AG04449 (cell line): ENCODE results near the gene RNF114.
A peak's percentile ranks its signal among the peaks of the same experiment; 100 is the strongest.
"Not testable (repeated sequence)": the region's sequence is repeated elsewhere in the genome, so short reads cannot be mapped to it uniquely, and the experiment has no call there.

Source experiments
- CTCF ChIA-PET: fragments of 350-600 bp; formaldehyde crosslinking; extraction: SDS; loops from one replicate; lab custom pipeline; 2021; ENCODE audit warnings: antibody characterized with exemption; lab: Yijun Ruan, JAX
- POLR2A ChIA-PET: fragments of 400-600, 350-600 bp; formaldehyde crosslinking; extraction: SDS; loops from one replicate; lab custom pipeline; 2020; ENCODE audit warnings: antibody characterized with exemption, inconsistent platforms; lab: Yijun Ruan, JAX
- DNase-seq: peaks from one replicate; pipeline ENCODE4 v3.0.0-alpha.2; 2010; ENCODE audit warnings: low read depth, low spot score
- H3K4me3 ChIP-seq: 2 replicates; pipeline ENCODE4 v1.5.1; 2011; ENCODE audit warnings: low read depth, mild to moderate bottlenecking, control low read depth, low read length
- CTCF ChIP-seq: IDR thresholded peaks from one replicate; pipeline ENCODE4 v1.5.1; 2011; ENCODE audit warnings: mild to moderate bottlenecking, moderate library complexity, low read length, control low read depth, inconsistent platforms; ENCODE audit not compliant: insufficient read depth; ENCODE audit errors: missing control alignments

The RNF114 gene

GRCh38 chr20:49970498-49970897, 34.3 kb downstream of the RNF114 start:
- TF ChIP-seq CTCF: no peak
- no peak for DNase-seq
- H3K4me3 ChIP-seq: no peak overlapping the region
- ChIA-PET POLR2A (no interaction called here), CTCF (interaction anchor here (0.6 to 12.8 kb wide), 4 partner anchors 7 to 196 kb away, joined by 3 to 147 read pairs (median 34); no protein-coding TSS in a partner anchor)

GRCh38 chr20:49973981-49974380, 37.8 kb downstream of the RNF114 start:
- no peak for DNase-seq
- TF ChIP-seq CTCF: no peak
- POLR2A ChIA-PET: interaction anchor here (1.0 kb wide), 1 partner anchor 23 kb away, joined by 3 read pairs; no protein-coding TSS in a partner anchor
- CTCF ChIA-PET: interaction anchor here (1.2 to 7.9 kb wide), 5 partner anchors 9 to 195 kb away, joined by 3 to 147 read pairs (median 7); no protein-coding TSS in a partner anchor
- H3K4me3 ChIP-seq: no peak overlapping the region

GRCh38 chr20:49976542-49976941, 40.3 kb downstream of the RNF114 start:
- TF ChIP-seq CTCF: no peak
- CTCF ChIA-PET: interaction anchor here (0.7 to 17.8 kb wide), 13 partner anchors 11 to 203 kb away, joined by 3 to 984 read pairs (median 5); partner anchors contain the start of gene RNF114
- H3K4me3 ChIP-seq: no peak overlapping the region
- no peak for DNase-seq
- POLR2A ChIA-PET: interaction anchor here (1.0 kb wide), 1 partner anchor 95 kb away, joined by 5 read pairs; no protein-coding TSS in a partner anchor

GRCh38 chr20:49977740-49978139, 41.5 kb downstream of the RNF114 start:
- DNase-seq, H3K4me3 ChIP-seq: not testable (repeated sequence)
- ChIA-PET CTCF (interaction anchor here (0.6 to 17.8 kb wide), 16 partner anchors 12 to 202 kb away, joined by 3 to 984 read pairs (median 16); partner anchors contain the start of gene SPATA2), POLR2A (interaction anchor here (0.8 to 1.0 kb wide), 2 partner anchors 94 kb away, joined by 4 to 5 read pairs; no protein-coding TSS in a partner anchor)

DNA sequence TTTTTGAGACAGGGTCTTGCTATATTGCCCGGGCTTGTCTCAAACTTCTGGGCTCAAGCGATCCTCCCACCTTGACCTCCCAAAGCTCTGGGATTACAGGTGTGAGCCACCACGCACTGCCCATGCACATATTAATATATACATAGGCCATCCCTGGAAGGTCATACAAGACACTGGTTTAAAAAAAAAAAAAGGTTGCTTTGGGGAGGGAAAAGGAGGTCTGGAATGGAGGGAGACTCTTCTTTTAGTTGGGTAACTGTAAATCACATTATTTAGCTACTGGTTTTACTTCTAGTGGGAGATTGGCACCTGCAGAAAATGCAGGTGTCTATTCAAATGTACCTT, 42.5 kb downstream of the RNF114 start:
- no peak for TF ChIP-seq CTCF
- POLR2A ChIA-PET: interaction anchor here (0.8 to 1.4 kb wide), 2 partner anchors 91 to 93 kb away, joined by 4 to 5 read pairs; no protein-coding TSS in a partner anchor
- CTCF ChIA-PET: interaction anchor here (0.6 to 17.8 kb wide), 40 partner anchors 12 to 1052 kb away, joined by 3 to 984 read pairs (median 6); partner anchors contain the start of genes RNF114, SPATA2 and UBE2V1
- DNase-seq: no peak
- no peak overlapping the region for H3K4me3 ChIP-seq

DNA sequence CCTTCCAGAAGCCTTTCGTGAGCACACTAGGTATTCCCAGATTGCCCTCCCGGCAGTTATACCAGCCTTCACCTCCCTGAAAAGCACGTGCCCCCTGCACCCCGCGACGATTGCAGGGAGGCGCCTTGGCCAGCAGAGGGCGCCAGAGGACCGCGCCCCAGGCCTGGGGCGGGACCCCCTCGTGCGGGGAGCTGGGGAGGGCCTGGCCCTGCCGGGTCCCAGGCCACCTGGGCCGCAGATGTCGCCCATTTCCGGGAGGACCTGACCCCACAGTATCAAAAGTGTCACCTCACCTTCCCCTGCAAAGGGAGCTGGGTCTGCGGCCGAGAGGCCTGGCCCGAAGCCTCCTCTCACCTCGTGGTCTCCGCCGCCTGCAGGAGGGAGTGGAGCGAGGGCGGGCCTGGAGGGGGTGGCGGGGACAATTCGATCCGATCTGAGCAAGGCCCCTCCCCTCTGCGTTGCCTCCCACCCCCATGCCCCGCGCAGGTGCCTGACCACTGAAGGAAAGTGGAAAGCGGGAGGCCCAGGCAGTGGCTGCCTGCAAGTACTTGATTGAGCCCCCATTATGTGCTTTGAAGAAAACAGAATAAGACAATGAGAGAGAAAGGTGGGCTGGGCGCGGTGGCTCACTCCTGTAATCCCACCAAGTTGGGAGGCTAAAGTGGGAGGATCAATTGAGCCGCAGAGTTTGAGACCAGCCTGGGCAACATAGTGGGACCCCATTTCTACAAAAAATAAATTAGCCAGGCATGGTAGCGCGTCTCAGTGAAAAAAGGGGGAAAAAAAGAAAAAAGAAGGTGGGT, 43.0 kb downstream of the RNF114 start:
- ChIA-PET CTCF (interaction anchor here (0.6 to 17.8 kb wide), 56 partner anchors 11 to 1052 kb away, joined by 3 to 984 read pairs (median 5); partner anchors contain the start of genes PEDS1, RNF114, SPATA2 and UBE2V1), POLR2A (interaction anchor here (0.8 to 1.4 kb wide), 2 partner anchors 91 to 92 kb away, joined by 5 to 8 read pairs; no protein-coding TSS in a partner anchor)
- peak; percentile 96 for TF ChIP-seq CTCF
- H3K4me3 ChIP-seq: peak overlapping the region; percentile 46
- no peak for DNase-seq
